NCI-H345 treated with DMSO at 0.1 percent for 48 hours (cell line): ENCODE measurements around the gene ZCCHC18.

ENCODE experiments used
- DNase-seq: peaks from one replicate; lab custom pipeline; 2025; ENCODE audit not compliant: unreplicated experiment; lab: John Stamatoyannopoulos, UW

ZCCHC18 gene

DNA sequence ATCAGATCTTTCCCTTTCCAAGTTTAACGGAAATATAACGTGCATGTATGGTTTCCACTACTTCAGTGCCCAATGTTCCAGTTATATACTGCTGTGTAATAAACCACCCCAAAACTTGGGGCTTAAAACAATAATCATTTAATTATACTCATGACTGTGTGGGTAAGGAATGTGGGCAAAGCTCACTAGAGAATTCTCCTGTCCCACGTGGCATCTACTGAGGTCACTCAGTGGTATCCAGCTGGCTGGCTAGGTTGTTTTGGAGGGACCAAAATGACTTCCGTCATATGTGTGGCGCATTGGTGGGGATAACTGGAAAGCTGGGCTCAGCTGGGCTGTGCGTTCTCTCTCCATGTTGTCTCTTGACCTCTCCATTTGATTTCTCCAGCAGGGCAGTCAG, 18.5 kb downstream of the ZCCHC18 start:
- DNase-seq: no peak

- no peak for DNase-seq
Observed at GRCh38 chrX:104134583-104135261, 22.4 kb downstream of the ZCCHC18 start.

GRCh38 chrX:104135677-104136076, 23.4 kb downstream of the ZCCHC18 start:
- DNase-seq: no peak

- DNase-seq: peak; percentile 59
Observed at GRCh38 chrX:104136241-104137019, 24.1 kb downstream of the ZCCHC18 start.

DNA sequence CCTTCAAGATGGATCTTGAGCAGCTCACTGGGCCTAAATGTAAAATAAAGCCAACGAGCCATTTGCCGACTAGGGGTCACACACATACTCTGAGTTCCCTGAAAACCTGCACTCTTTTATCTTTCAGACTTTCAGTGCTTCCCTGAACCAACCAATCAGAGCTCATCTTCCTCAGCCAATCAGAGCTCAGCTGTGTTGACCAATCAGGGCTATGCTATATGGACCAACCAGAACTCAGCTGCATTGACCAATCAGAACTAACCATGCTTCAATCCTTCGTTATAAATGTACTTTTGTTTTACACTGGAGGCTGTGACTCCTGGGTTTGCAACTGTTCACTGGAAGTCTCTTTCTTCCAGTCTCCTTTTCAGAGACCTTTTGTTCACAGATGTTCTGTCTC, 25.2 kb downstream of the ZCCHC18 start:
- DNase-seq: no peak

- no peak for DNase-seq
Observed at GRCh38 chrX:104141087-104141760, 28.9 kb downstream of the ZCCHC18 start.

DNA sequence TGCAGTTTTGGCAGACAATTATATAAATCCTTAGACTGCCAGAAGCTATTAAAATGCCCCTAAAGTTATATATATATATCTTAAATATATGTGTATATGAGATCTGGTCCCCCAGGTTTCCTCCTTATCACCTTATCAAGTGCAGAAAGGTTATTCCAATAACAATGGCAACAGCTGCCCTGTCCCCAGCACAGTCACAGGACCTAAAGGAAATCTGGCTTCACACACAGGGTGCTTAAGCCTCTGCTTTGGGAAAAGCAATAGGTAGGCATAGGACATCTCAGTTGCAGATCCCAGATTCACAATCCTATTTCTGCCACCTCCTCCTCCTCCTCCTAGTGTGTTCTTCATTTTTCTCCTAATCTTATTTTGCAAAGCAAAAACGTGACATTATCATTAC, 38.7 kb downstream of the ZCCHC18 start:
- no peak for DNase-seq

- peak; percentile 66 for DNase-seq
Observed at GRCh38 chrX:104156630-104157529, 44.6 kb downstream of the ZCCHC18 start, which contains the start of gene SLC25A53. Gene SLC25A53, minus strand, starts transcription at chrX:104157009. Its CDS starts 51,752 bp downstream, at chrX:104105257.
